ENCODE data around the gene CRISP3. TPM values are rescaled to one million over a fixed set of nuclear protein-coding genes. Genes with fewer than 3 reads are reported as not detected.

CRISP3 gene
- total RNA-seq, 4 donors from 2014 or later = not detected

- intact Hi-C loops (cut with DNase I; ENCODE audit: low total_unique reads) = no loop called here
- ATAC-seq = no peak
- no peak for TF ChIP-seq POLR2A (IDR thresholded peaks at IDR 0.05)
- TF ChIP-seq CTCF (IDR thresholded peaks at IDR 0.05 in 4 of 5, conservative IDR thresholded peaks at IDR 0.05 in 1 of 5) = no peak
- no peaks in the 10 kb centered on the region for H3K9me3 ChIP-seq
- no peak for DNase-seq
- H3K27ac ChIP-seq = no peak within 1 kb of the TSS
- no peak within 1 kb of the TSS for H3K4me3 ChIP-seq
- H3K4me1 ChIP-seq = no peaks in the 10 kb centered on the region
- no peaks in the 10 kb centered on the region for H3K36me3 ChIP-seq
- in situ Hi-C loops (cut with MboI; ENCODE audit: low sequenced_read_pairs in 4 of 4) = no loop called here
- no peaks in the 10 kb centered on the region for H3K27me3 ChIP-seq
Measured at GRCh38 chr6:49713346-49713745, 30.8 kb downstream of the CRISP3 start, which contains the start of gene CRISP2. CRISP2 (minus strand) TSS chr6:49713543; CDS start chr6:49709196, 4,347 bp downstream.

GRCh38 chr6:49698478-49698877 lies 45.7 kb downstream of the CRISP3 start:
- TF ChIP-seq CTCF (IDR thresholded peaks at IDR 0.05 in 4 of 5, conservative IDR thresholded peaks at IDR 0.05 in 1 of 5) = no peak
- TF ChIP-seq POLR2A (IDR thresholded peaks at IDR 0.05) = no peak
- in situ Hi-C loops (cut with MboI; ENCODE audit: low sequenced_read_pairs in 4 of 4) = no loop called here
- no peak for ATAC-seq

GRCh38 chr6:49693512-49693911 lies 50.7 kb downstream of the CRISP3 start:
- no peaks in the 10 kb centered on the region for H3K9me3 ChIP-seq
- H3K4me1 ChIP-seq = no peaks in the 10 kb centered on the region
- H3K36me3 ChIP-seq = no peaks in the 10 kb centered on the region
- no peaks in the 10 kb centered on the region for H3K27me3 ChIP-seq
- ATAC-seq = no peak
- H3K4me3 ChIP-seq = no peak overlapping the region
- in situ Hi-C loops (cut with MboI; ENCODE audit: low sequenced_read_pairs in 4 of 4) (no loop called here), intact Hi-C loops (cut with DNase I; ENCODE audit: low total_unique reads) (no loop called here)
- DNase-seq = no peak
- H3K27ac ChIP-seq = no peak overlapping the region
- TF ChIP-seq CTCF (IDR thresholded peaks at IDR 0.05 in 4 of 5, conservative IDR thresholded peaks at IDR 0.05 in 1 of 5) (no peak), POLR2A (IDR thresholded peaks at IDR 0.05) (no peak)

More at GRCh38 chr6:49698478-49698877, 45.7 kb downstream of the CRISP3 start:
- Histone ChIP-seq H3K27me3 (no peaks in the 10 kb centered on the region), H3K4me3 (no peak overlapping the region), H3K27ac (no peak overlapping the region), H3K36me3 (no peaks in the 10 kb centered on the region), H3K9me3 (no peaks in the 10 kb centered on the region), H3K4me1 (no peaks in the 10 kb centered on the region)
- no peak for DNase-seq
- intact Hi-C loops (cut with DNase I; ENCODE audit: low total_unique reads) = no loop called here

GRCh38 chr6:49692534-49692933 lies 51.7 kb downstream of the CRISP3 start:
- no peaks in the 10 kb centered on the region for H3K9me3 ChIP-seq

More at GRCh38 chr6:49692534-49692933, 51.7 kb downstream of the CRISP3 start:
- Histone ChIP-seq H3K27ac (no peak overlapping the region), H3K36me3 (no peaks in the 10 kb centered on the region), H3K4me3 (no peak overlapping the region), H3K27me3 (no peaks in the 10 kb centered on the region), H3K4me1 (no peaks in the 10 kb centered on the region)
- intact Hi-C loops (cut with DNase I; ENCODE audit: low total_unique reads) (no loop called here), in situ Hi-C loops (cut with MboI; ENCODE audit: low sequenced_read_pairs in 4 of 4) (no loop called here)
- TF ChIP-seq POLR2A (IDR thresholded peaks at IDR 0.05) (no peak), CTCF (IDR thresholded peaks at IDR 0.05 in 4 of 5, conservative IDR thresholded peaks at IDR 0.05 in 1 of 5) (no peak)
- no peak for DNase-seq
- ATAC-seq = no peak

Other genes starting within 250 kb of the CRISP3 start
- gene GLYATL3, start 244.5 kb downstream of the CRISP3 start, total RNA-seq = not detected
- 1 to 10 TPM in 3 of 4 donors, not detected in 1; 1.0 to 7.8 (median 1.5) TPM for gene C6orf141, start 193.7 kb downstream of the CRISP3 start, total RNA-seq
- under 1 TPM in 1 of 4 donors, not detected in 3; 0.26 TPM for gene RHAG, start 107.5 kb downstream of the CRISP3 start, total RNA-seq
- gene CRISP2, start 30.8 kb downstream of the CRISP3 start, total RNA-seq = not detected
- gene PGK2, start 42.9 kb upstream of the CRISP3 start, total RNA-seq = not detected
- not detected for gene CRISP1, start 122.1 kb upstream of the CRISP3 start, total RNA-seq
- not detected for gene DEFB114, start 219.8 kb upstream of the CRISP3 start, total RNA-seq
- gene DEFB113, start 225.2 kb upstream of the CRISP3 start, total RNA-seq = not detected